Panc1 (cell line): ENCODE measurements around the gene ROR1.

Experiments used
- POLR2AphosphoS5 ChIP-seq: IDR thresholded peaks from 2 replicates; pipeline ENCODE4 v1.6.1; 2012; ENCODE audit warnings: mild to moderate bottlenecking, low read depth, low read length, moderate library complexity
- TF ChIP-seq, protein P1 (sequence below): fragments of 450-650 bp; IDR thresholded peaks from 2 replicates; pipeline ENCODE4 v1.5.1; 2017; ENCODE audit warnings: mild to moderate bottlenecking

DNA sequence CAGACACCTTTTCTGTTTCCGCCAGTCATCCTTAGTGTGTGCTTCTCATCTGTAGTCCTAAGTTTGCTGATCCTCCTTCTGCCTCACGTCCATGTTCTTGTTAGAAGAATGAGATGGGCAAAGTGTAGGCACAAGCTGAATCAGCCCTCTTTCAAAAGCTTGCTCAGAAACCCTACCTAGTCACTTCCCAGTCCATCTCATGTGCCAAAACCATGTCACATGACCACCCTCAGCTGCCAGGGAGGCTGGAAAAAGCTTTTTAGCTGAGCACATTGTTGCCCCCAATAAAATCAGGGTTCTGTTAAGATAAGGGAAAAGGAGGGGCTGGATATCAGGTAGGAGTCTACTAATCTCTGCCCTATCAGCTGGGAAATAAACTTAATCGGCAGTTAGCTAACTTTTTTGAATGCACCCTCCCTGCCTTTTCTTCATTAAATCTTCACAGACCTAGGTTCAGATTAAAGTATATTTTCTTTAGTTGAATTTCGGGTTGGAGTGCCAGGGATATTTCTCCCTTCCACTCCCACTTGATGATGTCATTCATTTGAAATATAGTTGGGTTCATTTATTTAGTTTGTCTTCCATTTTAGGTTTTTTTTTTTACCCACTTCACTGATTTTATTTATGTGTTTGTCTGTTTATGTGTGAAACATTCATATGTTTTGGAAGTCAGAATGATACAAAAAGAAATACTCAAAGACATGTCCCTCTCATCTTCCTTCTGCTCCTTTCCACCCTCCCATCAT is 129.2 kb downstream of the ROR1 start:
- no peak for TF ChIP-seq POLR2AphosphoS5
- TF ChIP-seq, protein P1, sequence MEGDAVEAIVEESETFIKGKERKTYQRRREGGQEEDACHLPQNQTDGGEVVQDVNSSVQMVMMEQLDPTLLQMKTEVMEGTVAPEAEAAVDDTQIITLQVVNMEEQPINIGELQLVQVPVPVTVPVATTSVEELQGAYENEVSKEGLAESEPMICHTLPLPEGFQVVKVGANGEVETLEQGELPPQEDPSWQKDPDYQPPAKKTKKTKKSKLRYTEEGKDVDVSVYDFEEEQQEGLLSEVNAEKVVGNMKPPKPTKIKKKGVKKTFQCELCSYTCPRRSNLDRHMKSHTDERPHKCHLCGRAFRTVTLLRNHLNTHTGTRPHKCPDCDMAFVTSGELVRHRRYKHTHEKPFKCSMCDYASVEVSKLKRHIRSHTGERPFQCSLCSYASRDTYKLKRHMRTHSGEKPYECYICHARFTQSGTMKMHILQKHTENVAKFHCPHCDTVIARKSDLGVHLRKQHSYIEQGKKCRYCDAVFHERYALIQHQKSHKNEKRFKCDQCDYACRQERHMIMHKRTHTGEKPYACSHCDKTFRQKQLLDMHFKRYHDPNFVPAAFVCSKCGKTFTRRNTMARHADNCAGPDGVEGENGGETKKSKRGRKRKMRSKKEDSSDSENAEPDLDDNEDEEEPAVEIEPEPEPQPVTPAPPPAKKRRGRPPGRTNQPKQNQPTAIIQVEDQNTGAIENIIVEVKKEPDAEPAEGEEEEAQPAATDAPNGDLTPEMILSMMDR, result no peak
